GM12872 (cell line): ENCODE data around the gene OGFR.

ENCODE experiments used
- TF ChIP-seq, protein P1 (sequence below): IDR thresholded peaks from 3 replicates; pipeline ENCODE4 v1.5.1; 2011; ENCODE audit warnings: low read depth, mild to moderate bottlenecking, low read length, moderate library complexity; ENCODE audit not compliant: insufficient read depth

OGFR gene

DNA sequence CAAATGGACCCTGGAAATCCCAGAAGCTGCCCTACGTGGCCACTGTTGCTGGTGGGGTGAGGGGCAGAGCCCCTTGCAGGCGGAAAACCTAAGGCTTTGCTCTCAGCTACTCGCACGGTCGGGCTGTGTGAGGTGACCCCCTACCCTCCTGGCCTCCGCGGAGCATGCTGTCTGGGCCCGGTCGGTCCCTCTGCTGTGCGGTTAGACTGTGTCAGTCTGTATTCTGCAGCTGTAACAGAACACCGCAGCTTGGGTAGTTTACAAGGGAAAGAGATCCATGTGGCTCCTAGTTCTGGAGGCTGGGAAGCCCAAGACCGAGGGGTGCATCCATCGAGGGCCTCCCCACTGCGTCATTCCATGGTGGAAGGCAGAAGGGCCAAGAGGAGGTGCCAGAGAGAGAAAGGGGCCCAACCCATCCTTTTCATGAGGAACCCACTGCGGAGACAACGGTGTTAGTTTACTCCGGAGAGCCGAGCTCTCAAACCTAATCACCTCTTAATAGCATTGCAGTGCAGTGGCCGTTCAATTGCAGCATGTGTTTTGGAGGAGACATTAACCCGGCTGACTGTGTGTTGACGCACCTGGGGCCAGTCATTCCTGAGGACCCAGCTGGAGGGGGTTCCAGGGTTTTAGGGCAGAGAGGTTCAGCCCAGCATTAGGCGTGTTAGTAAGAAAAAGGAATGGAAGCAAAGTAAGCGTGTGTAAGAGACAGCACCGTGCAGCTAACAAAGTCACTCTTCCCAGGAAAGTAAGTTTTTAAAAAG, 30.5 kb downstream of the OGFR start:
- TF ChIP-seq, protein P1, sequence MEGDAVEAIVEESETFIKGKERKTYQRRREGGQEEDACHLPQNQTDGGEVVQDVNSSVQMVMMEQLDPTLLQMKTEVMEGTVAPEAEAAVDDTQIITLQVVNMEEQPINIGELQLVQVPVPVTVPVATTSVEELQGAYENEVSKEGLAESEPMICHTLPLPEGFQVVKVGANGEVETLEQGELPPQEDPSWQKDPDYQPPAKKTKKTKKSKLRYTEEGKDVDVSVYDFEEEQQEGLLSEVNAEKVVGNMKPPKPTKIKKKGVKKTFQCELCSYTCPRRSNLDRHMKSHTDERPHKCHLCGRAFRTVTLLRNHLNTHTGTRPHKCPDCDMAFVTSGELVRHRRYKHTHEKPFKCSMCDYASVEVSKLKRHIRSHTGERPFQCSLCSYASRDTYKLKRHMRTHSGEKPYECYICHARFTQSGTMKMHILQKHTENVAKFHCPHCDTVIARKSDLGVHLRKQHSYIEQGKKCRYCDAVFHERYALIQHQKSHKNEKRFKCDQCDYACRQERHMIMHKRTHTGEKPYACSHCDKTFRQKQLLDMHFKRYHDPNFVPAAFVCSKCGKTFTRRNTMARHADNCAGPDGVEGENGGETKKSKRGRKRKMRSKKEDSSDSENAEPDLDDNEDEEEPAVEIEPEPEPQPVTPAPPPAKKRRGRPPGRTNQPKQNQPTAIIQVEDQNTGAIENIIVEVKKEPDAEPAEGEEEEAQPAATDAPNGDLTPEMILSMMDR, result no peak

DNA sequence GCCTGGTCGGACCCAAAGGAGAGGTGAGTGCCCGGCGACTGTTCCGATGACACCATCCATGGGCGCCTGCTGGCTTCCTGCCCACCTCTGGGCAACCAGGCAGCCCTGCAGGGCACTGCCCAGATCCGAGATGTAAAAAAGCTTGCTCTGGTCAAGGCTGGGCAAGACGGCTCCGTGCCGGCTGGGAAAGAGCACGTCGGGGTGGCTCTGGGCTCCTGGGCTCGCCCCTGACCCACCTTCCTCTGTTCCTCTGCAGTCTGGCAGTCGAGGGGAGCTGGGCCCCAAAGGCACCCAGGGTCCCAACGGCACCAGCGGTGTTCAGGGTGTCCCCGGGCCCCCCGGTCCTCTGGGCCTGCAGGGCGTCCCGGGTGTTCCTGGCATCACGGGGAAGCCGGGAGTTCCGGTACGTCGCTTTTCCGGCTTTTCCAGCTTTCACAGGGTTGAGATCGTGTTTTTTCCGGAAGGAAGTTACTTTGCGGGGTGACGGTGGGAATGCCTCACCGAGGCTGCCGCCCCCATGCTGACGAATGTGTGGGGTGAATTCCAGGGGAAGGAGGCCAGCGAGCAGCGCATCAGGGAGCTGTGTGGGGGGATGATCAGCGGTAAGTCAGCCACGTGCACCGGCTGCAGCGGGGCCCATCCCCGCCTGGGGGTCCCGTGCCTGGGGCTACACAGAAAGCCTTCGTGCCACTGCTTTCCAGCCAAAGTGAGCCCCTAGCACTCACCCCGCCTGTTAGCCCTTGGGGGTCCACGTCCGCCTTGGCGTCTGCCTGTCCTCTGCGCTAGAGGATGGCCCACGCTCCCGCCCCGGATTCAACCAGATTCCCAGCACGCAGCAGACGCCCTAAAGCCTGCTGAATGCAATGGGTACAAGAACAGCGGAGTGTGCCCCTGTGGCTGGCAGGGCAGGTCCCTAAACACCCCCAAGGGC, 31.6 kb downstream of the OGFR start:
- TF ChIP-seq, protein P1, result no peak

DNA sequence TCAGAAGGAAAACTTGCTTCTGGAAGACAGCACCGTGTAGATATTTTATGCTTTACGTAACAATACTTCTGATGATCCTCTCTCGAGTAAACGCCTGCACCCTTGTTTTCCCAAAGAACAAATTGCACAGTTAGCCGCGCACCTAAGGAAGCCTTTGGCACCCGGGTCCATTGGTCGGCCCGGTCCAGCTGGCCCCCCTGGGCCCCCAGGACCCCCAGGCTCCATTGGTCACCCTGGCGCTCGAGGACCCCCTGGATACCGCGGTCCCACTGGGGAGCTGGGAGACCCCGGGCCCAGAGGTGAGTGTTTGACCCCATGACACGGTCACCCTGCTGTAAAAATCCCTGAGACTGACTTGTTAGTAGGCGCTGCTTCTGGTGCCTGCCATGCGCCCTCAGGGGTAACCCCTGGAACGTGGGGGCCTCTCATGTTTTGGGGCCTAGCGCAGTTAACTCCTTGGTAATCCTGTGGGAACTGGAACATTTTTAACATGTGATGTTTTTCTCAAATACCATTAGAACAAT, 32.4 kb downstream of the OGFR start:
- TF ChIP-seq, protein P1, result no peak

DNA sequence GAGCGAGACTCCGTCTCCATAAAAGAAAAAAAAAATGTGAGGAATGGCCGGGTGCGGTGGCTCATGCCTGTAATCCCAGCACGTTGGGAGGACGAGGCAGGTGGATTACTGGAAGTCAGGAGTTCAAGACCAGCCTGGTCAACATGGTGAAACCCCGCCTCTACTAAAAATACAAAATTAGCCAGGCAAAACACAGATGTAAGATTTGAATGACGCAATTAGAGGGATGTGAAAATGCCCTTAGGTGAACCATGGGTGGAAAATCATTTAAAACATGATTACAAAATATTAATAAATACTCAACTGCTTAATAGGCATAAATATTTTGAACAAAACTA, 33.1 kb downstream of the OGFR start:
- TF ChIP-seq, protein P1, result no peak

DNA sequence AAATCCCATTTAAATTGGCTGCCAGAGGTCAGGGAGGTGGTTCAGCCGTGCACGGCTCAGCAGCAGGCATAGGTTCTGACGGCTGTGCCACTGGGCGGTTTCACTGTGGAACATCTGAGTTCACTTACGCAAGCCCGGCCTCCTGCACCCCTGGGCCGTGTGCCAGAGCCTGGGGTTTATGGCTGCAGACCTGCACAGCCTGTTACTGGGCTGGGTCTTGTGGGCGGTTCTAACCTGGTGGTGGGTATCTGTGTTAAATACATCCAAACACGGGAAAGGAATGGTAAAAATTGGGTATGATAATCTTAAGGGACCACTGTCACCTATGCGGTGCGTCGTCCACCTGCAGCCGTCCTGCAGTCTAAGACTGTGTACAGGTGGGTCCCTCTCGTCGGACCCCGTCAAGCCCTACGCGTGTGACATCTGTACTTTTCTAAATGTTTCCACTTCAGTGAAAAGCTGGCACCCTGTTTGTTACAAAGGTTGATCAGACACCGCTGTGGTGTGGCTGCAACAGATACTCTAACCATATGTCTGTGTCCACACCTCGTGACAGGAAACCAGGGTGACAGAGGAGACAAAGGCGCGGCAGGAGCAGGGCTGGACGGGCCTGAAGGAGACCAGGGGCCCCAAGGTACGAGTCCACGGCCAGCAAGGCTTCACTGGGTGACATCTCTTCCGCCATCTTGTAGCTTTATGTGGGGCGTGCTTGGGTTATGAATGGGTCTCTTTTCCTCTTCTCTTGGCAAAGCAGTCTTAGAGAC, 33.7 kb downstream of the OGFR start:
- TF ChIP-seq, protein P1, result no peak

DNA sequence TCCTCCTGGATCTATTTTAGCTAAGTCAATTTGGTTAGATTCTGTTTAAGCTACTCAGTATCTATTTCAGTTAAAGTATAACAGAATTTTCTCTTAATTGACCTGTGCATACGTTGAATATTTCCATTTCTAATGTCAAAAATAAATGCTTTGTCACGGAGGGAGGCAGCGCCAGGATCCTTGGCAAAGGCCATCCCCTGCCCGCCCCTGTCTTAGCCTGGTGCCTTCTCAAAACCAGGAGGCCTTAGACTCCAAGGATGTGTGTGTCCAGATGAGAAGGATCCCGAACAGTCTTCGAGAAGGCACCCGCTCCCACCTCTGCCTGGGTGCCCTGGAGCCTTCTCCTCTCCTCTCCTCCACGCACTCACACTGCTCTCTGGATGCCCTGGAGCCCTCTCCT, 34.6 kb downstream of the OGFR start:
- TF ChIP-seq, protein P1, result no peak

DNA sequence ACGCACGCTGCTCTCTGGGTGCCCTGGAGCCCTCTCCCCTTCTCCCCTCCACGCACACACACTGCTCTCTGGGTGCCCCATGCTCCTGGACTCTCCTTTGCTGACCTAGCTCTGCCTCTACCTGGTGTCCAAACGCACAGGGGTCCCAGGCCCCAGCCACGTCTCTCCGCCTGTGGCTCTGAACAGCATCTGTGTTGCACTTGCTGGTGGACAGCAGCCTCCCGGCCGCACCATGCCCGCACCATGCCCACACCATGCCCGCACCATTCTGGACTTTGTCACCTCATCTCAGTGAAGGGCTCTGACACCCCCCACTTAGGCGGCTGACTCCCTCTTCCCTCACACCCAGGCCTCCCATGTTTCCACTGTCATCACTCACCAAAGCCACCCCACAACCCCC, 35.2 kb downstream of the OGFR start:
- TF ChIP-seq, protein P1, result no peak
